H1 (cell line): ENCODE results near the gene RNU5D-1. TPM values are rescaled to one million over a fixed set of nuclear protein-coding genes. Genes with fewer than 3 reads are reported as not detected.

Experiments used
- BRCA1 ChIP-seq: IDR thresholded peaks from 2 replicates; pipeline ENCODE4 v1.6.1; 2012; ENCODE audit warnings: low read depth, low read length, improper control_type of control experiment
- CREB1 ChIP-seq: IDR thresholded peaks from 2 replicates; pipeline ENCODE4 v1.6.1; 2012; ENCODE audit warnings: inconsistent platforms
- JUND ChIP-seq: IDR thresholded peaks from 2 replicates; pipeline ENCODE4 v1.6.1; 2011; ENCODE audit warnings: mild to moderate bottlenecking, improper control_type of control experiment, low read length
- POLR2A ChIP-seq, 2 experiments: IDR thresholded peaks; 1 replicate in 1 of 2; 2 replicates in 1 of 2; pipeline ENCODE4 v1.6.1; 2011; ENCODE audit warnings: low read depth in 2 of 2, low read length in 2 of 2, mild to moderate bottlenecking in 2 of 2; ENCODE audit errors: control extremely low read depth in 1 of 2
- polyA plus RNA-seq, 7 experiments: library from polyadenylated mRNA; depleted of rRNA in 3 of 7; stranded (reverse) in 5 of 7; unstranded in 2 of 7; fragments of >200 nt in 5 of 7; fragments of 200-250 nt in 2 of 7; gene quantifications; 1 replicate in 5 of 7; 2 replicates in 1 of 7; 4 replicates in 1 of 7; pipeline versions ENCODE4 v1.2.1 to v1.2.3, GENCODE V29; 2011 to 2013; ENCODE audit warnings: missing spikeins in 2 of 7, mixed read lengths in 2 of 7
- total RNA-seq: library from RNA; stranded (reverse); fragmentation: NEBNext Ultra II Directional; extraction: Animal tissue kit (Norgen Biotek cat#: 25700); gene quantifications from 2 replicates; pipeline ENCODE4 v1.2.1, GENCODE V29; 2021
- TF ChIP-seq, protein P1 (sequence below): fragments of 300-600 bp; sonication (generic); IDR thresholded peaks from 2 replicates; pipeline ENCODE4 v1.7.1; 2012; ENCODE audit warnings: low read length, moderate library complexity, mild to moderate bottlenecking, inconsistent platforms; ENCODE audit not compliant: insufficient replicate concordance

RNU5D-1 gene
- total and polyA plus RNA-seq, 2 of the 8 experiments (the other 6 are each of a cell fraction or from before 2014, with no cell fraction given): under 0.01 TPM; not detected in 1

DNA sequence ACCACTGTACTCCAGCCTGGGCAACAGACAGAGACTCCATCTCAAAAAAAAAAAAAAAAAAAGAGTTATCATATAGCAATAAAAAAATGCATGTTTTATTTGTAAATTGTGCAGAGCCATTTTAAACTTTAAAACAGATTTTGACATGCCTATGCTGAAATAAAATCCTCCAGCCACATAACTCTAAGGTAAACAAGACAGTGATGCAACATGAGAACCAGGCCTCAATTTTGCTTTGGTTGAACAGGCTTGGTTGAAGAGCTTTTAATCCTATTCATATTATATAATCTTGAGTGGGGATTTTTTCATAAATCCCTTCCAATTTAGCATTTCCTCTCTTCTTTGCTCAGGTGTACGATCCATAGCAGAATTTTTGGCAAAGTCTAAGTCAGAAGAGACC lies 30.4 kb downstream of the RNU5D-1 start (continued):
- TF ChIP-seq, protein P1, sequence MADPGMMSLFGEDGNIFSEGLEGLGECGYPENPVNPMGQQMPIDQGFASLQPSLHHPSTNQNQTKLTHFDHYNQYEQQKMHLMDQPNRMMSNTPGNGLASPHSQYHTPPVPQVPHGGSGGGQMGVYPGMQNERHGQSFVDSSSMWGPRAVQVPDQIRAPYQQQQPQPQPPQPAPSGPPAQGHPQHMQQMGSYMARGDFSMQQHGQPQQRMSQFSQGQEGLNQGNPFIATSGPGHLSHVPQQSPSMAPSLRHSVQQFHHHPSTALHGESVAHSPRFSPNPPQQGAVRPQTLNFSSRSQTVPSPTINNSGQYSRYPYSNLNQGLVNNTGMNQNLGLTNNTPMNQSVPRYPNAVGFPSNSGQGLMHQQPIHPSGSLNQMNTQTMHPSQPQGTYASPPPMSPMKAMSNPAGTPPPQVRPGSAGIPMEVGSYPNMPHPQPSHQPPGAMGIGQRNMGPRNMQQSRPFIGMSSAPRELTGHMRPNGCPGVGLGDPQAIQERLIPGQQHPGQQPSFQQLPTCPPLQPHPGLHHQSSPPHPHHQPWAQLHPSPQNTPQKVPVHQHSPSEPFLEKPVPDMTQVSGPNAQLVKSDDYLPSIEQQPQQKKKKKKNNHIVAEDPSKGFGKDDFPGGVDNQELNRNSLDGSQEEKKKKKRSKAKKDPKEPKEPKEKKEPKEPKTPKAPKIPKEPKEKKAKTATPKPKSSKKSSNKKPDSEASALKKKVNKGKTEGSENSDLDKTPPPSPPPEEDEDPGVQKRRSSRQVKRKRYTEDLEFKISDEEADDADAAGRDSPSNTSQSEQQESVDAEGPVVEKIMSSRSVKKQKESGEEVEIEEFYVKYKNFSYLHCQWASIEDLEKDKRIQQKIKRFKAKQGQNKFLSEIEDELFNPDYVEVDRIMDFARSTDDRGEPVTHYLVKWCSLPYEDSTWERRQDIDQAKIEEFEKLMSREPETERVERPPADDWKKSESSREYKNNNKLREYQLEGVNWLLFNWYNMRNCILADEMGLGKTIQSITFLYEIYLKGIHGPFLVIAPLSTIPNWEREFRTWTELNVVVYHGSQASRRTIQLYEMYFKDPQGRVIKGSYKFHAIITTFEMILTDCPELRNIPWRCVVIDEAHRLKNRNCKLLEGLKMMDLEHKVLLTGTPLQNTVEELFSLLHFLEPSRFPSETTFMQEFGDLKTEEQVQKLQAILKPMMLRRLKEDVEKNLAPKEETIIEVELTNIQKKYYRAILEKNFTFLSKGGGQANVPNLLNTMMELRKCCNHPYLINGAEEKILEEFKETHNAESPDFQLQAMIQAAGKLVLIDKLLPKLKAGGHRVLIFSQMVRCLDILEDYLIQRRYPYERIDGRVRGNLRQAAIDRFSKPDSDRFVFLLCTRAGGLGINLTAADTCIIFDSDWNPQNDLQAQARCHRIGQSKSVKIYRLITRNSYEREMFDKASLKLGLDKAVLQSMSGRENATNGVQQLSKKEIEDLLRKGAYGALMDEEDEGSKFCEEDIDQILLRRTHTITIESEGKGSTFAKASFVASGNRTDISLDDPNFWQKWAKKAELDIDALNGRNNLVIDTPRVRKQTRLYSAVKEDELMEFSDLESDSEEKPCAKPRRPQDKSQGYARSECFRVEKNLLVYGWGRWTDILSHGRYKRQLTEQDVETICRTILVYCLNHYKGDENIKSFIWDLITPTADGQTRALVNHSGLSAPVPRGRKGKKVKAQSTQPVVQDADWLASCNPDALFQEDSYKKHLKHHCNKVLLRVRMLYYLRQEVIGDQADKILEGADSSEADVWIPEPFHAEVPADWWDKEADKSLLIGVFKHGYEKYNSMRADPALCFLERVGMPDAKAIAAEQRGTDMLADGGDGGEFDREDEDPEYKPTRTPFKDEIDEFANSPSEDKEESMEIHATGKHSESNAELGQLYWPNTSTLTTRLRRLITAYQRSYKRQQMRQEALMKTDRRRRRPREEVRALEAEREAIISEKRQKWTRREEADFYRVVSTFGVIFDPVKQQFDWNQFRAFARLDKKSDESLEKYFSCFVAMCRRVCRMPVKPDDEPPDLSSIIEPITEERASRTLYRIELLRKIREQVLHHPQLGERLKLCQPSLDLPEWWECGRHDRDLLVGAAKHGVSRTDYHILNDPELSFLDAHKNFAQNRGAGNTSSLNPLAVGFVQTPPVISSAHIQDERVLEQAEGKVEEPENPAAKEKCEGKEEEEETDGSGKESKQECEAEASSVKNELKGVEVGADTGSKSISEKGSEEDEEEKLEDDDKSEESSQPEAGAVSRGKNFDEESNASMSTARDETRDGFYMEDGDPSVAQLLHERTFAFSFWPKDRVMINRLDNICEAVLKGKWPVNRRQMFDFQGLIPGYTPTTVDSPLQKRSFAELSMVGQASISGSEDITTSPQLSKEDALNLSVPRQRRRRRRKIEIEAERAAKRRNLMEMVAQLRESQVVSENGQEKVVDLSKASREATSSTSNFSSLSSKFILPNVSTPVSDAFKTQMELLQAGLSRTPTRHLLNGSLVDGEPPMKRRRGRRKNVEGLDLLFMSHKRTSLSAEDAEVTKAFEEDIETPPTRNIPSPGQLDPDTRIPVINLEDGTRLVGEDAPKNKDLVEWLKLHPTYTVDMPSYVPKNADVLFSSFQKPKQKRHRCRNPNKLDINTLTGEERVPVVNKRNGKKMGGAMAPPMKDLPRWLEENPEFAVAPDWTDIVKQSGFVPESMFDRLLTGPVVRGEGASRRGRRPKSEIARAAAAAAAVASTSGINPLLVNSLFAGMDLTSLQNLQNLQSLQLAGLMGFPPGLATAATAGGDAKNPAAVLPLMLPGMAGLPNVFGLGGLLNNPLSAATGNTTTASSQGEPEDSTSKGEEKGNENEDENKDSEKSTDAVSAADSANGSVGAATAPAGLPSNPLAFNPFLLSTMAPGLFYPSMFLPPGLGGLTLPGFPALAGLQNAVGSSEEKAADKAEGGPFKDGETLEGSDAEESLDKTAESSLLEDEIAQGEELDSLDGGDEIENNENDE: no peak
- TF ChIP-seq JUND (no peak), BRCA1 (no peak), POLR2A (IDR thresholded peaks at IDR 0.05; ENCODE audit: control extremely low read depth in 1 of 2, low read depth in 2 of 2, low read length in 2 of 2) (no peak), CREB1 (no peak)
